Upper lobe of left lung (tissue), 4 donors: ENCODE measurements around the gene ADGRD1.

Experiments used
- POLR2AphosphoS5 ChIP-seq, 2 donors: sonication (generic); formaldehyde crosslinking; IDR thresholded peaks; one replicate each; pipeline ENCODE4 v1.5.1; 2017; ENCODE audit warnings: antibody characterized with exemption in 2 of 2
- TF ChIP-seq, protein P1 (sequence below), 6 experiments: fragments of 450-650 bp in 4 of 6; fragments of 200-600 bp in 2 of 6; sonication (generic) in 2 of 6; IDR thresholded peaks; one replicate each; pipeline ENCODE4 v1.5.1; 2016 to 2019; ENCODE audit warnings: antibody characterized with exemption in 6 of 6

DNA sequence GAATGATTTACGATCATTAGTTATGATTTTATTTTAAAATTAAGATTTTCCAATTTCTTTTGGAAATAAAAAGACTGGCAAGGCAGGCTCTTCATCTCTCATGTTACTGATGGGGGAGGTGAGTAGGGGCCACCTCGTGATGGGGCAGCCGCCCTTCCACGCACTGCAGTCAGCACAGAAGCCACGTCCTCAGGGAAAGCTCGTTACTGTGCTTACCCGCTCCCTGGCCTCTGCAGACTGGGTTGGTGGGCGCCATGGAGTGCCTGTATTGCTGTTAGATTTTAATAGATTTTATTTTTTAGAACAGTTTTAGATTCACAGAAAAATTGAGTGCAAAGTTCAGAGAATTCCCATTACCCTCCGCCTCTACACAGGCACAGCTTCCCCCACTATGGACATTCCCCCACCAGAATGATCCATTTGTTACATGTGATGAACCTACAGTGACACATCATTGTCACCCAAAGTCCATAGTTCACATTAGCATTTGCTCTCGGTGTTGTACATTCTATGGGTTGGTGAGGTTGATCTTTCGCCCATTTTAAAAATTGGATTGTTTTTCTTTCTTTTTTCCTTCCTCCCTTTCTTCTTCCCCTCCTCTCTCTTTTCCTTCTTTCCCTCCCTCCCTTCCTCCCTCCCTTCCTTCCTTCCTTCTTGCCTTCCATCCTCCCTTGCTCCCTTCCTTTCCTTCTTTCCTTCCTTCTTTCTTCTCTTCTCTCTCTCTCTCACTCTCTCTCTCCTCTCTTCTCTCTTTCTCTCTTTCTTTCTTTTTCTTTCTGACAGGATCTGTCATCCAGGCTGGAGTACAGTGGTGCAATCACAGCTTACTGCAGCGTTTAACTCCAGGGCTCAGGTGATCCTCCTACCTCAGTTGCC, 30.7 kb downstream of the ADGRD1 start:
- TF ChIP-seq, protein P1, sequence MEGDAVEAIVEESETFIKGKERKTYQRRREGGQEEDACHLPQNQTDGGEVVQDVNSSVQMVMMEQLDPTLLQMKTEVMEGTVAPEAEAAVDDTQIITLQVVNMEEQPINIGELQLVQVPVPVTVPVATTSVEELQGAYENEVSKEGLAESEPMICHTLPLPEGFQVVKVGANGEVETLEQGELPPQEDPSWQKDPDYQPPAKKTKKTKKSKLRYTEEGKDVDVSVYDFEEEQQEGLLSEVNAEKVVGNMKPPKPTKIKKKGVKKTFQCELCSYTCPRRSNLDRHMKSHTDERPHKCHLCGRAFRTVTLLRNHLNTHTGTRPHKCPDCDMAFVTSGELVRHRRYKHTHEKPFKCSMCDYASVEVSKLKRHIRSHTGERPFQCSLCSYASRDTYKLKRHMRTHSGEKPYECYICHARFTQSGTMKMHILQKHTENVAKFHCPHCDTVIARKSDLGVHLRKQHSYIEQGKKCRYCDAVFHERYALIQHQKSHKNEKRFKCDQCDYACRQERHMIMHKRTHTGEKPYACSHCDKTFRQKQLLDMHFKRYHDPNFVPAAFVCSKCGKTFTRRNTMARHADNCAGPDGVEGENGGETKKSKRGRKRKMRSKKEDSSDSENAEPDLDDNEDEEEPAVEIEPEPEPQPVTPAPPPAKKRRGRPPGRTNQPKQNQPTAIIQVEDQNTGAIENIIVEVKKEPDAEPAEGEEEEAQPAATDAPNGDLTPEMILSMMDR (IDR thresholded peaks at IDR 0.05), result no peak
- TF ChIP-seq POLR2AphosphoS5 (IDR thresholded peaks at IDR 0.05), result no peak
